GM06990 (cell line): ENCODE measurements around the gene S100PBP.

ENCODE experiments used
- DNase-seq: peaks from one replicate; pipeline ENCODE4 v3.0.0-alpha.2; 2011; ENCODE audit not compliant: insufficient read length; ENCODE audit errors: extremely low read depth
- H3K27me3 ChIP-seq: replicated peaks from 2 replicates; pipeline ENCODE4 v1.6.0; 2011; ENCODE audit warnings: low read length; ENCODE audit not compliant: control insufficient read depth, insufficient read depth
- H3K36me3 ChIP-seq: 2 replicates; pipeline ENCODE4 v1.5.1; 2011; ENCODE audit warnings: low read length; ENCODE audit not compliant: control insufficient read depth, insufficient read depth
- H3K4me3 ChIP-seq: replicated peaks from 2 replicates; pipeline ENCODE4 v1.5.1; 2011; ENCODE audit warnings: low read depth, mild to moderate bottlenecking, control low read depth, low read length
- CTCF ChIP-seq: IDR thresholded peaks from 2 replicates; pipeline ENCODE4 v1.5.1; 2011; ENCODE audit warnings: low read length, control low read depth, mild to moderate bottlenecking, inconsistent platforms; ENCODE audit not compliant: insufficient read depth, poor library complexity, severe bottlenecking

The S100PBP gene

GRCh38 chr1:32898056-32898455, 80.6 kb downstream of the S100PBP start:
- no peak for TF ChIP-seq CTCF
- DNase-seq = no peak
- Histone ChIP-seq H3K36me3 (no peaks in the 10 kb centered on the region), H3K27me3 (peaks cover 6% of the 10 kb centered on the region), H3K4me3 (no peak overlapping the region)

- H3K4me3 ChIP-seq = no peak overlapping the region
- TF ChIP-seq CTCF = no peak
- DNase-seq = no peak
- H3K27me3 ChIP-seq = peaks cover 6% of the 10 kb centered on the region
- H3K36me3 ChIP-seq = no peaks in the 10 kb centered on the region
These were observed 81.5 kb downstream of the S100PBP start for GRCh38 chr1:32898958-32899357.

GRCh38 chr1:32899586-32900296, 82.3 kb downstream of the S100PBP start:
- DNase-seq = no peak
- no peak for TF ChIP-seq CTCF
- Histone ChIP-seq H3K27me3 (peaks cover 6% of the 10 kb centered on the region), H3K4me3 (no peak overlapping the region), H3K36me3 (no peaks in the 10 kb centered on the region)

GRCh38 chr1:32900371-32900955, 83.0 kb downstream of the S100PBP start:
- Histone ChIP-seq H3K27me3 (peaks cover 6% of the 10 kb centered on the region), H3K4me3 (no peak overlapping the region; the same call in 1 of the 2 replicates), H3K36me3 (no peaks in the 10 kb centered on the region)
- TF ChIP-seq CTCF = no peak
- DNase-seq = no peak

GRCh38 chr1:32900956-32901822, 83.7 kb downstream of the S100PBP start, which contains the start of gene TMEM54:
Gene TMEM54 (minus strand): TSS chr1:32901389. CDS start chr1:32901238, 151 bp downstream.
- Histone ChIP-seq H3K36me3 (no peaks in the 10 kb centered on the region), H3K27me3 (peaks cover 6% of the 10 kb centered on the region), H3K4me3 (peak within 1 kb of the TSS; percentile 46)
- no peak for DNase-seq
- peak; percentile 3 for TF ChIP-seq CTCF
